NCI-H2196 (cell line): Measurements from ENCODE around the gene DDIAS.
"Not testable (repeated sequence)": the region's sequence is repeated elsewhere in the genome, so short reads cannot be mapped to it uniquely, and the experiment has no call there.

Experiments used
- DNase-seq: peaks from one replicate; lab custom pipeline; 2025; ENCODE audit not compliant: unreplicated experiment; lab: John Stamatoyannopoulos, UW

The DDIAS gene

DNA sequence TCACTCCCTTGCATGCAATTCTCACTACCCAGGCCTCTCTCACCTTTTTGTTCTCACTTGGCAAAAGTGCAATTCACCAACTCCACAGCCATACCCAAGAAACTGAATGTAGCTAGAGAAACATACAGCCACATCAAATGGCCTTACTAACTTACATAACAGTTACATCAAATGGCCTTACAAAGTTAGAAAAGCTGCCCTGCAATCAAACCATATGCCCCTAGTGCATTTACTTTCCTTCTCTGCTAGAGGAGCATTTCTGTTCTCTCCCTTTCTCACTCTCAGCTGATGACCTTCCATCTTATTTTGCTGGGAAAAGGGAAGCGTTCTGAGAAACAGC, 11.6 kb upstream of the DDIAS start:
- DNase-seq = no peak

DNA sequence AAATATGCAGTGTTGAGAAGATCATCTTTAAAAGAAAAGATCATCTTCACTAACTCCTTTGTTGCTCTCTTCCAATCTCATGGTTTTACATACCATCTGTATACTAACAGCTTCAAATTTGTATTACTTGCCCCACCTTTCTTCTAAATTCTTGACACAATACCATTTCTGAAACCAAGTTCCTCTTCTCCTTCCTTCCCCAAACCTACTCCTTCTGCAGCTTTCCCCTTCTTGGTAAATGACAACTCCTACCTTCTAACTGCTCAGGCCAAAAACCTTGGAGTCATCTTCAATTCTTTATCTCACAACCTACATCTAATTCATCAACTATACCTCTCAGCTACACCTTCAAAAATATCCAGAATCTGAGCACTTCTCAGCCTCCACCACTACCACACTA, 10.6 kb upstream of the DDIAS start:
- no peak for DNase-seq

DNA sequence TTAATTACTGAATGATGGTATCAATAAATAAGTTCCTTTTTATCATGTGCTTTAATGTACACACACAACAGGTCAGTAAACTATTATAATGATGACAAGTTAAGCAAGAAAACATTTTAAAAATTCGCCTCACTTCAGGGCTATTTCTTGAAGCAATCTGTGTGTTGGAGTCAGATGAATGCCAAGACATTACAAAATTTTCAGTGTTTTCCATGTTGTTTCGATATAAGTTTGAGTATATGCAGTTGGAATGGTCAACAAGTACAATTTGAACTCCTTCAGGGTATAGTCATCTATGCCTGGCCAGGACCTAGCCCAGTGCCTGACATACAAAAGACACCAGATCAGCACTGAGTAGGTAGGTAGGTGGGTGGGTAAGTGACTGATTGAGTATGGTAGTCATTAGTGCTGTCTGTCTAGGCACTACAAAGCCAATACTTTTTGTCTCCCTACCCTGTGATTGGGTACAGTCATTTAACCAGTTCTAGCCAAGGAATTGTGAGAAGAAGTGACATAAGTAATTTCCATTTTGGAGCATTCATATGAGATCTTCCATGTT, 8.8 kb upstream of the DDIAS start:
- DNase-seq = no peak

DNA sequence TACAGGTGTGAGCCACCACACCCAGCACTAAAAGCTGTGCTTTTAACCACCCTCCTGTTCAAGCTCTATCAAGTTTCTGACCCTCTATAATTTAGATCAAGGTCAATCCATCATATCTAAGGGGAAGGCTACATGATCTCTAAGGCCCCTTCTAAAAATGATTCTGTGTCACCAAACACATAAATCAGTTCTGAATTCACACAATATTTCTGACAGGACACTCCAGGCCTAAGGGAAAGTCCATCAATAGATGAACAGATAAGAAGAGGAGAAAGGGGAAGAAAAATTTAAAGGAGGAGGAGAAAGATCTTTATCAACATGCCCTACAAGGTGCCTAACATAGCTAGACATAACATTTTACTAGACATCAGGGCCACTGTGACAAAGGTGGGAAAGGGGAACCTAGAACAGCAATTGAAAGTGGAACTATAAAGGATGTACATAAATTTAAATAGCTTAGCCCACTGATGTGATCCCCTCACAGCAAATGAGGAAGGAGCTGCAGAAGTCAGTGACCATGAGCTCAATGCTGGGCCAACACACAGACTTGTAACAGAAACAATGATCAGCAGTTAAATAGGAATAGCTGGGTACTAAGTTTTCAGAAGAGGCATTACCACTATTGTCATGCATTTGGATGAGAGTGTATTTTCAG, 6.0 kb upstream of the DDIAS start:
- no peak for DNase-seq

DNA sequence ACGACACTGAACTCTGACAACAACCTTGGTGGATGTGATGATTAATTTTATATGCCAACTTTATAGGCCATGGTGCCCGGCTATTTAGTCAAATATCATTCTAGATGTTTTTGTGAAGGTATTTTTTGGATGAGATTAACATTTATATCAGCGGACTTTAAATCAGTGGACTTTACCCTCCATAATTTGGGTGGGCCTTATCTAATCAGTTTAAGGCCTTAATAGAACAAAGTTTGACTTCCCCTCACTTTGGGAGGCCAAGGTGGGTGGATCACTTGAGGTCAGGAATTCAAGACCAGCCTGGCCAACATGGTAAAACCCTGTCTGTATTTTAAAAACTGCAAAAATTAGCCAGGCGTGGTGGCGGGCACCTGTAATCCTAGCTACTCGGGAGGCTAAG, 5.4 kb upstream of the DDIAS start:
- DNase-seq = no peak

DNA sequence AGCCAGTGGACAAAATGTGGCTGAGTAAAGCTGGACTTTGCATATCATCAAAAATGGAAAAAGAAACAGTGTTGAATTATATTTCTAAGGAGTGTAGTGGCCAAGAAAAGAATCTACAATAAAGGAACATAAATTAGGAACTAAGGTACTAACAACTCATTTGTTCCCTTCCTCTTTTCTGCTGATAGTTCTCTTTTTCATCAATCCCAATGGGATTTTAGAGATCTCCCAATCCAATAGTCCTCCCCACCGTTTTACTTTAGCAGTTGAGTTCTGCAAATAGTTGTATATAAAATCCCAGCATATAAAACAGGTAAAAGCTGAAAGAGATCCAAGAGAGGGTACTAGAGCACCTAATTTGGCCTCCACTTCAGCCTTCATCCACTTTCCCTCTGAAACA, 3.3 kb upstream of the DDIAS start:
- no peak for DNase-seq

DNA sequence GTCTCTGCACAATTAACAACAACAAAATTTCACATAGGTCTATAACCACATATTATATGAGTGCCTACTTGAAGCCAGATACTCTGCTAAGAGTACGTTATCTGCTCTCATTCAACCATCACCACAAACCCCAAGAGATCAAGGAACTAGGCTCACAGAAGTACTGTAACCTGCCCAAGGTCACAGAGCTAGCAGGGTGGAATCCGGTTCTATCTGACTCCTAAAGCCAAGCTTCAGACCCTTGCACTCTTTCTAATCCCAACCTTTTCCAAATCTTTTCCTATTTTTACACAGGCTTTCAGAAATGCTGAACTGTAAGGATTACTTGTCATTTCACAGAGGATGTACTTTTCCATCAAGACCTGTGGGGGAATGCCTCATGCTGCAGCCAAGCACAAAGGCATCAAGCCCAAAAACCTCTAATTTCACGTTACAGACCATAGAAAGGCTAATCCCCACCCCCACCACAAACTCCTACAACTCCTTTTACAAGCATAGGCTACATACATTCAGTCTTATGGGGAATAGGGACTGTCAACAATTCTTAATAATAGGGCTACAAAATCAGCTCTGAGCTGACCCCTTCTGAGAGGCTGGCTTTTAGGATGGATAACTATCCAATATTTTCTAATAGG, 2.2 kb upstream of the DDIAS start:
- DNase-seq = no peak

DNA sequence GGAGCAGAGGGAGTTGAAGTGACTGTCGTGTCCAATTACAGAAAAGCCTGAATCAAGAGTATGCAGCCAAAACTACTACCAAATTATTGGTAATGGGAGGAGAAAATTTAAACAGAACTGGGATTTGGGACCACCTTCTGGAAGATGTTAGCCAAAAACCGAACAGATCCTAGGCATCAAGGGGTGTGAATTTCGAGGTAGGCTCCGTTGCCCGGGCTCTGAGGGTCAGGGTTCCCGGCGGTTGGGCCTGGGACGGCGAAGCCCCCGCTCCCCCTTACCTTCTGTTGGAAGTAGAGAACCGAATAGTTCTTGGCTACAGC, 1.6 kb upstream of the DDIAS start:
- DNase-seq = no peak

DNA sequence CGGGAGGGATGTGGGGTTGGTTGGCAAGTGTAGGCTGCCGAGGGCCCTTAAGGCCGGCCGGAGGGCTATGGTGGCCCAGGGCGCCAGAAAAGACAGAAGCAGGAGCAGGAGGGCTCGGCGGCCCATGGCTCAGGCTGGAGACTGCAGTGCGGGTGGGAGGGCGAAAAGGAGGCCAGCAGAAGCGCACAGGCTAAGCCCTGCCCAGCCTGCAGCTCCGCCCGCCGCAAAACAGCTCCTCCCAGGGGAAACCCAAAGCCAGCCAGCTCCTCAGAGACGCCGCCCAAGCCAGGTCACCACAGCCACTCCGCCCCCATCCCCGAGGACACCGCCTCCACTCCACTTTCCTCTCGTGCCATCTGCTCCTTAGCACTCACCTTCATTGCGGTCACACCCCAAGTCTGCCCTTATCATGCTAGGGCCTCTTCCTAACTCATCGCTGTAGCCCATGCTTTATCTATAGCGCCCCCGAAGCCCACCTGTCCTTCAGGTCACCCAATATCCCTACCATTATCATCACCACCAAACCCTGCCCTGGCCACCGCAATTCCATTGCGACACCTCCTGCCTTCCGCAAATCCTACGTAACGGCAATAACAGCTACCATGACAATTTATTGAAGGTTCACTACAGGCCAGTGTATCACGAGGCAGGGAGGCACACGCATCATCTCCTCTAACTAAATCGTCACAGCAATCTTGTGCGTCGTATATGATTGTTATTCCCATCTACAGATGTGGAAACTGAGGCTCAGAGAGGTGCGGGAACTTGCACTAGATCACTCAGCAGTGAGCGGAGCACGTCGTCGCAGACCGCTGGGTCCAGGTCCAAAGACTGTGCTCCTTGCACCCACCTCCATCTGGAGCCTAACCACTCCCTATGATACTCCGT, 1.0 kb upstream of the DDIAS start, which contains the start of gene PRCP:
Gene PRCP, minus strand, starts transcription at position 154 of the 888 bp plus-strand sequence. Its CDS starts 28 bp downstream, at position 126.
- DNase-seq = peak; percentile 90

DNA sequence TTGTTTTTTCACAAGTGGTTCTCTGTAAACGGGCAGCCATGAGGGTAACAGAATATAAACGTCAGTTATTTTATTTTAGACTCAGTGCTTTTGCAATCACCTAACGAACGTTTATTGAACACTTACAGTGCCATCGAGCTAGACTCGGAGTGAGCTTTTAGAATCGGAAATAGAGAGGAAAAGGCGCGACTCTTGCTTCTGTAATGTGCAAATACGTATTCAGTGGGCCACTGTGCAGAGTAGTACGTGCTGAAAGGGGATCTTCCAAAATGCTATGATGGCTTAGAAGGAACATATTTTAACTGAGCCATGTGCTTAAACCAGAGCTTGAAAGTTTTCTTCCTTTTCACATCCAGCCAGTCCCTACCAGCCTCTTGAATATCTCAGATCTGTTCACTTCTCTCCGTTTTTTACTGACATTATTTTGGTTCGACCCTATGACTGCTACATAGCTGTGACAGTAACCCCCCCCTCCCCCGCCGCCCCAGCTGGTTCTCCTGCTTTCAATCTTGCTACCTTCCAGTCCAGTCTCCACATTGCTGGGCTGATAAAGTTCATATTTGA, 468 bp downstream of the DDIAS start:
- no peak for DNase-seq

DNA sequence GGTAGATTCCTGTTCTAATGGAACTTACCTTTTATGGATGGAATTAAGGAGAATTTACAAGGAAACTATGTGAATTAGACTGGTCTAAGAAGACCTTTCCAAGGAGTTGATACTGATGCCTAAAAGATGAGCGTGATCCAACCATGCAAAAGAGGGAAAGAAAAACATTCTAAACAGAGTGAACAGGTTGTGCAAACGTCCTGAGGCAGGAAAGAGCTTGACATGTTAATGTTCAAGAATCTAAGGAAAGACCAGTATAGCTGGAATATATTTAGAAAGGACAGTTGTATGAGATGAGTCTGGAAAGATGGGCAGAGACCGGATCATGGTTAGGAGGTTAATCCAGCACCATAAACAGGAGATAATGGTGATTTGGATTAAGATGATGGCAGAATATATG, 1.3 kb downstream of the DDIAS start:
- DNase-seq = no peak

DNA sequence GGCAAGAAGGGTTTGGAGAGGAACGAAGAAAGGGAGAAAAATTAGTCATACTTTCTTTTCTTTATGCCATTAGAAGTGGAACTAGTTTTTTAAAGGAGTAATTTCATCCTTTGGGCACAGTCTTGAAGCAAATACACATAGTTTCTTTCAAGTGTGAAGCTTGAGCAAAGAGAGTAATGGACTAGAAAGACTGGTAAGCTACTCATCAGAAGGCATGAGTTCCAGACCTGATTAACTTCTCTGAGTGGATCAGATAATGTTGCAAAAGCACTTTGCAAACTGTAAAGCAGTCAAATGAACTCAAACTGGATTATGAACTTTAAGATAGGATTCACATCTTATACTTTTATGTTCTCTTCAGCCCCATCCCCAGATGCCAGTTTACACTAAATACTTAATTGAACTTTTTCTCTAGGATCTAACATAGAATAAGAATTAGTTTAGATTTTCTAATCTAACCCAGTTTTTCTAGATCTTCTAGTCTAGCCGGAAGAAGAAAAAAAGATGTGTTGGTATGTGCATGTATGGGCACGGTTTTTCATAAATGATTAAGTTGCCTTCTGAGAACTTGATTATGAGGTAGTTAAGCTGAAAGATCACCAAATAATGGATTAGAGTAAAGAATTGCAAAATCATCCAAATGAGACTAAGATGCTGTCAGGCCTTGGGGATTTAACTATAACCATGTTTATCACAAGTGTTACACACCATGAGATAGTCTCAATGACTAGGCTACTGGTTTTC, 2.5 kb downstream of the DDIAS start:
- DNase-seq = no peak

DNA sequence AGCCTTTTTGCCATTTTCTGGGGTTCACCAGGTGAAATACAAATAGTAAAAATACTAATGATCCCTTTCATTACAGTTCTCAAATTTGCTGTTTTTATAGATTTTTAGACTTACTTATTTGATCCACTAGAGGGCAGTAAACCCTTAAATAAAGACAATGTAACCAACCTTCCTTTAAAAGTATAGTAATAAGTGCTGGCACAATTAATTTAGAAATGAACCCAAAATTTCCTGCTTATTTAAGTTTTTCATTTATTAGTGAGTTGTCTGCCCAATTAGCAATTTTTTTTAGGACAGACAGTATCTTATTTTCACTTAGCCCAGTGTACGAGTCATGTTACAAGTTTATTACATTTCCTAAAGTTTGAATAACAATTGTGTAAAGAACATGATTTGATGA, 4.7 kb downstream of the DDIAS start:
- peak; percentile 59 for DNase-seq

DNA sequence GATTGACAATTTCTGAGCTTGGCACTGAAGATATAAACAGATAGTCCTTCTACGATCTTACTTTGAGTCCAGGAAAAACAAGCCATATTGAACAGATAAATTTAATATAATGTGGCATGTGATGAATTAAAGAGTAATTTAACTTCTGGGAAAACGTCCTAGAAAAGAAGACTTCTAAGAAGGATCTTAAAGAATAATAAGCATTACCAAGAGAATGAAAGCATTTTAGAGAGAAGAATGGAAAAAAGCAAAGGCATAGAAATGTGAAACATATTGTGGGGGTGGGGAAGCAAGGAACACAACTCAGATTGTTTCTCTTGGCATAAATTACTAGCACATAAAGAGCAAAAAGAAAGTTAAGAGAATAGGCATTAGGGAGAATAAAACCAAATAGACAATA, 5.4 kb downstream of the DDIAS start:
- no peak for DNase-seq

DNA sequence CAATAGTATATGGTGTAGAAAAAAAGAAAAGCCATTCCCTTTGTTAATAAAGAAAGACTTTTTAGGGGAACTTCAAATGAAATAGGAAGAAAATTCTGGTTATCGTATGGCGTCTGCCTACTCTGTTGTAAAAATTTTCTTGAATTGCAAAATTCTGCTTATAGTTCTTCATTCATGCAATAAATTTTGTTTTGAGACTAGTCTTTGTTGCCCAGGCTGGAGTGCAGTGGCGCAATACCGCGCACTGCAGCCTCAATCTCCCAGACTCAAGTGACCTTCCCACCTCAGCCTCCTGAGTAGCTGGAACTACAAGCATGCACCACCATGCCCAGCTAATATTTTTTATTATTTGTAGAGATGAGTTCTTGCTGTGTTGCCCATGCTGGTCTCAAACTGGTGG, 5.8 kb downstream of the DDIAS start:
- DNase-seq = no peak

DNA sequence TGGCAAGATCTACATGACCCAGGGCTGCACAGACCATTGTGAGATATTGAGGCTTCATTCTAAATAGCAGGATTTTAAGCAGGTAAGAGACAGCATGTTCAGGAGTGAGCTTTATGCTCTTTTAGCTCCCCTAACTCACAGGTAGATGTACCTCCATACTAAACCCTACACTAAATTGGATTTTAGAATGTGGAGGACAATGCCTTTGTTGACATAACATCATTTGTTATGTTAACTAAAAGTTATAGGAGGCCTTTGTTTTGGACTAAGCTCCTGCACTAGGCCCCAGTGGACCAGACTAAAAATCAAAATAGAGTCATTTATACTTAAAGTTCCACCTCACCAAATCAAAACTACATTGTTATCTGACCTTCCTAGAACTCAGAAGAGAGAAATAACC, 6.8 kb downstream of the DDIAS start:
- DNase-seq = no peak

DNA sequence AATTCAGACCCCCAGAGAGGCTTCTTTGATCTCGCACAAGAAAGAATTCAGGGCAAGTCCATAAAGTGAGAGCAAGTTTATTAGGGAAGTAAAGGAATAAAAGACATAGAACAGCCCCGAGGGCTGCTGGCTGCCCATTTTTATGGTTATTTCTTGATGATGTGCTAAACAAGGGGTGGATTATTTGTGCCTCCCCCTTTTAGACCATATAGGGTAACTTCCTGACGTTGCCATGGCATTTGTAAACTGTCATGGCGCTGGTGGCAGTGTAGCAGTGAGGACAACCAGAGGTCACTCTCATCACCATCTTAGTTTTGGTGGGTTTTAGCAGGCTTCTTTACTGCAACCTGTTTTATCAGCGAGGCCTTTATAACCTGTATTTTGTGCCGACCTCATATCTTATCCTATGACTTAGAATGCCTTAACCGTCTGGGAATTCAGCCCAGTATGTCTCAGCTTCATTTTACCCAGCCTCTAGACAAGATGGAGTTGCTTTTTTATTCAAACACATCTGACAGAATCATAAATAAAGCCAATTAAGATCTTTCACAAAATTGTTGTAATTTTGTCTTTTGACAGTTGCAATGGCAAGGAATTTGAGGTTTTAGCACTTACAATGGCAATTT, 7.6 kb downstream of the DDIAS start:
- no peak for DNase-seq

DNA sequence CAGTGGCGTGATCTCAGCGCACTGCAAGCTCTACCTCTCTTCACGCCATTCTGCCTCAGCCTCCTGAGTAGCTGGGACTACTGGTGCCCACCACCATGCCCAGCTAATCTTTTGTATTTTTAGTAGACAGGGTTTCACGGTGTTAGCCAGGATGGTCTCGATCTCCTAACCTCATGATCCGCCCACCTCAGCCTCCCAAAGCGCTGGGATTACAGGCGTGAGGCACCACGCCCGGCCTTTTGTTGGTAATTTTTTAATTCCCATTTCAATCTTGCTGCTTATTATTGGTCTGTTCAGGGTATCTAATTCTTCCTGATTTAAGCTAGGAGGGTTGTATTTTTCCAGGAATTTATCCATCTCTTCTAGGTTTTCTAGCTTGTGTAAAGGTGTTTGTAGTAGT, 18.2 kb downstream of the DDIAS start:
- DNase-seq = not testable (repeated sequence)

DNA sequence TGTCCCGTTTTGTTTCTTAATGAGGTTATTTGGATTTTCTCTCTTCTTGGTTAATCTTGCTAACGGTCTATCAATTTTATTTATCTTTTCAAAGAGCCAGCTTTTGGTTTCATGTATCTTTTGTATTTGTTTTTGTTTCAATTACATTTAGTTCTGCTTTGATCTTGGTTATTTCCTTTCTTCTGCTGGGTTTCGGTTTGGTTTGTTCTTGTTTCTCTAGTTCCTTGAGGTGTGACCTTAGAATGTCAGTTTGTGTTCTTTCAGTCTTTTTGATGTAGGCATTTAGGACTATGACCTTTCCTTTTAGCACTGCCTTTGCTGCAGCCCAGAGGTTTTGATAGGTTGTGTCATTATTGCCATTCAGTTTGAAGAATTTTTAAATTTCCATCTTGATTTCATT, 18.7 kb downstream of the DDIAS start:
- DNase-seq = not testable (repeated sequence)

DNA sequence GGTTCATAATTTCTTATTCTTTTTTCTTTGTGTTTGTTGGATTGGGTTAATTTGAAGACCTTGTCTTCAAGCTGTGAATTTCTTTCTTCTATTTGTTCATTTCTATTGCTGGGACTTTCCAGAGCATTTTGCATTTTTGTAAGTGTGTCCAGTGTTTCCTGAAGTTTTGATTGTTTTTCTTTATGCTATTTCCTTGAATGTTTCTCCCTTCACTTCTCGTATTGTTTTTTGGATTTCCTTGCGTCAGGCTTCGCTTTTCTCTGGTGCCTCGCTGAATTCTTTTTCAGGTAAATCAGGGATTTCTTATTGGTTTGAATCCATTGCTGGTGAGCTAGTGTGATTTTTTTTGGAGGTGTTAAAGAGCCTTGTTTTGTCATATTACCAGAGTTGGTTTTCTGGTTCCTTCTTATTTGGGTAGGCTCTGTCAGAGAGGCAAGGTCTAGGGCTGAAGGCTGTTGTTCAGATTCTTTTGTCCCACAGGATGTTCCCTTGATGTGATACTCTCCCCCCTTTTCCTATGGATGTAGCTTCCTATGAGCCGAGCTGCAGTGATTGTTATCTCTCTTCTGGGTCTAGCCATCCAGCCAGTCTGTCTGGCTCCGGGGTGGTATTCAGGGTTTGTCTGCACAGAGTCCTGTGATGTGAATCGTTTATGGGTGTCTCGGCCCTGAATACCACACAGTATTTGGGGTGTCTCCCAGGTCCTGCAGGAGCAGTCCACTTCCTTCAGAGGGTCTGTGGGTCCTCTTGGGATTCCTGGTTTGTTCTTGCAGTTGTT, 21.0 kb downstream of the DDIAS start:
- DNase-seq = not testable (repeated sequence)
